ENCODE data around the gene APOA5.

DNA sequence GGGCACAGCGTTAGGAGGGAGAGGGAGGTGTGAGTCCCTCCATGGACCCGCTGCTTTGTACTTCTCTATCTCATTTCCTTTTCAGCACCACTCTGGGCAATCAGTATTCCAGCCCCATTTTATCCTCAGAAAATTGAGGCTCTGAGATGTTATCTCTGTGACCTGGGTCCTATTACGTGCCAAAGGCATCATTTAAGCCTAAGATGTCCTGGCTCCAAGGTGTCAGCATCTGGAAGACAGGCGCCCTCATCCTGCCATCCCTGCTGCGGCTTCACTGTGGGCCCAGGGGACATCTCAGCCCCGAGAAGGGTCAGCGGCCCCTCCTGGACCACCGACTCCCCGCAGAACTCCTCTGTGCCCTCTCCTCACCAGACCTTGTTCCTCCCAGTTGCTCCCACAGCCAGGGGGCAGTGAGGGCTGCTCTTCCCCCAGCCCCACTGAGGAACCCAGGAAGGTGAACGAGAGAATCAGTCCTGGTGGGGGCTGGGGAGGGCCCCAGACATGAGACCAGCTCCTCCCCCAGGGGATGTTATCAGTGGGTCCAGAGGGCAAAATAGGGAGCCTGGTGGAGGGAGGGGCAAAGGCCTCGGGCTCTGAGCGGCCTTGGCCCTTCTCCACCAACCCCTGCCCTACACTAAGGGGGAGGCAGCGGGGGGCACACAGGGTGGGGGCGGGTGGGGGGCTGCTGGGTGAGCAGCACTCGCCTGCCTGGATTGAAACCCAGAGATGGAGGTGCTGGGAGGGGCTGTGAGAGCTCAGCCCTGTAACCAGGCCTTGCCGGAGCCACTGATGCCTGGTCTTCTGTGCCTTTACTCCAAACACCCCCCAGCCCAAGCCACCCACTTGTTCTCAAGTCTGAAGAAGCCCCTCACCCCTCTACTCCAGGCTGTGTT is 37.2 kb upstream of the APOA5 start:
- TF ChIP-seq FOS (IDR thresholded peaks at IDR 0.05; ENCODE audit: borderline replicate concordance, insufficient read depth, low read length), result no peak
- TF ChIP-seq, protein P1, sequence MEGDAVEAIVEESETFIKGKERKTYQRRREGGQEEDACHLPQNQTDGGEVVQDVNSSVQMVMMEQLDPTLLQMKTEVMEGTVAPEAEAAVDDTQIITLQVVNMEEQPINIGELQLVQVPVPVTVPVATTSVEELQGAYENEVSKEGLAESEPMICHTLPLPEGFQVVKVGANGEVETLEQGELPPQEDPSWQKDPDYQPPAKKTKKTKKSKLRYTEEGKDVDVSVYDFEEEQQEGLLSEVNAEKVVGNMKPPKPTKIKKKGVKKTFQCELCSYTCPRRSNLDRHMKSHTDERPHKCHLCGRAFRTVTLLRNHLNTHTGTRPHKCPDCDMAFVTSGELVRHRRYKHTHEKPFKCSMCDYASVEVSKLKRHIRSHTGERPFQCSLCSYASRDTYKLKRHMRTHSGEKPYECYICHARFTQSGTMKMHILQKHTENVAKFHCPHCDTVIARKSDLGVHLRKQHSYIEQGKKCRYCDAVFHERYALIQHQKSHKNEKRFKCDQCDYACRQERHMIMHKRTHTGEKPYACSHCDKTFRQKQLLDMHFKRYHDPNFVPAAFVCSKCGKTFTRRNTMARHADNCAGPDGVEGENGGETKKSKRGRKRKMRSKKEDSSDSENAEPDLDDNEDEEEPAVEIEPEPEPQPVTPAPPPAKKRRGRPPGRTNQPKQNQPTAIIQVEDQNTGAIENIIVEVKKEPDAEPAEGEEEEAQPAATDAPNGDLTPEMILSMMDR (IDR thresholded peaks at IDR 0.05; ENCODE audit: extremely low read depth in 1 of 2, insufficient read depth in 1 of 2, low read depth in 1 of 2, low read length in 2 of 2), result no peak
